Skeletal muscle satellite cell (primary cell): ENCODE results near the gene MYO3B.

Experiments
- H3K27me3 ChIP-seq: 2 replicates; pipeline ENCODE4 v1.7.0; 2013; ENCODE audit warnings: low read length; ENCODE audit not compliant: control insufficient read depth, insufficient read depth
- H3K36me3 ChIP-seq: 2 replicates; pipeline ENCODE4 v1.7.0; 2013; ENCODE audit warnings: mild to moderate bottlenecking, control low read depth, low read length; ENCODE audit not compliant: insufficient read depth
- H3K4me1 ChIP-seq: 2 replicates; pipeline ENCODE4 v1.7.0; 2013; ENCODE audit warnings: low read length; ENCODE audit not compliant: control insufficient read depth, insufficient read depth
- H3K4me2 ChIP-seq: 2 replicates; pipeline ENCODE4 v1.7.0; 2013; ENCODE audit warnings: mild to moderate bottlenecking, low read length
- H3K4me3 ChIP-seq: 2 replicates; pipeline ENCODE4 v1.7.0; 2013; ENCODE audit warnings: low read length
- H3K9ac ChIP-seq: 2 replicates; pipeline ENCODE4 v1.7.0; 2013; ENCODE audit warnings: mild to moderate bottlenecking, low read depth, low read length, moderate library complexity
- H3K9me3 ChIP-seq: replicated peaks from 2 replicates; pipeline ENCODE4 v1.7.0; 2013; ENCODE audit warnings: mild to moderate bottlenecking, control low read depth, low read length

MYO3B gene

GRCh38 chr2:170369228-170369627, 191.3 kb downstream of the MYO3B start:
- H3K36me3 ChIP-seq = no peaks in the 10 kb centered on the region
- no peak overlapping the region for H3K4me3 ChIP-seq
- H3K9ac ChIP-seq = no peak overlapping the region
- H3K27me3 ChIP-seq = peaks cover 66% of the 10 kb centered on the region
- no peaks in the 10 kb centered on the region for H3K9me3 ChIP-seq
- no peaks in the 10 kb centered on the region for H3K4me1 ChIP-seq
- no peak overlapping the region for H3K4me2 ChIP-seq

GRCh38 chr2:170369894-170370293, 191.9 kb downstream of the MYO3B start:
- H3K27me3 ChIP-seq = peaks cover 66% of the 10 kb centered on the region
- H3K9ac ChIP-seq = no peak overlapping the region
- no peaks in the 10 kb centered on the region for H3K9me3 ChIP-seq
- H3K4me2 ChIP-seq = no peak overlapping the region
- no peak overlapping the region for H3K4me3 ChIP-seq
- H3K4me1 ChIP-seq = no peaks in the 10 kb centered on the region
- no peaks in the 10 kb centered on the region for H3K36me3 ChIP-seq

- H3K27me3 ChIP-seq = peaks cover 63% of the 10 kb centered on the region
- no peaks in the 10 kb centered on the region for H3K9me3 ChIP-seq
- H3K9ac ChIP-seq = no peak overlapping the region
- H3K4me1 ChIP-seq = no peaks in the 10 kb centered on the region
- H3K36me3 ChIP-seq = no peaks in the 10 kb centered on the region
- no peak overlapping the region for H3K4me2 ChIP-seq
- no peak overlapping the region for H3K4me3 ChIP-seq
Observed at GRCh38 chr2:170371231-170371998, 193.5 kb downstream of the MYO3B start.

GRCh38 chr2:170375192-170375591, 197.2 kb downstream of the MYO3B start:
- Histone ChIP-seq H3K4me3 (no peak overlapping the region), H3K4me1 (no peaks in the 10 kb centered on the region), H3K4me2 (no peak overlapping the region), H3K27me3 (peaks cover 58% of the 10 kb centered on the region), H3K9ac (no peak overlapping the region), H3K9me3 (no peaks in the 10 kb centered on the region), H3K36me3 (no peaks in the 10 kb centered on the region)

- Histone ChIP-seq H3K4me2 (no peak overlapping the region), H3K4me1 (no peaks in the 10 kb centered on the region), H3K9me3 (no peaks in the 10 kb centered on the region), H3K4me3 (no peak overlapping the region), H3K36me3 (no peaks in the 10 kb centered on the region), H3K9ac (no peak overlapping the region), H3K27me3 (peaks cover 58% of the 10 kb centered on the region)
Observed at GRCh38 chr2:170377500-170378207, 199.7 kb downstream of the MYO3B start.

GRCh38 chr2:170380267-170380666, 202.3 kb downstream of the MYO3B start:
- Histone ChIP-seq H3K27me3 (peaks cover 37% of the 10 kb centered on the region), H3K4me3 (no peak overlapping the region), H3K36me3 (no peaks in the 10 kb centered on the region), H3K4me1 (no peaks in the 10 kb centered on the region), H3K4me2 (no peak overlapping the region), H3K9me3 (no peaks in the 10 kb centered on the region), H3K9ac (no peak overlapping the region)

DNA sequence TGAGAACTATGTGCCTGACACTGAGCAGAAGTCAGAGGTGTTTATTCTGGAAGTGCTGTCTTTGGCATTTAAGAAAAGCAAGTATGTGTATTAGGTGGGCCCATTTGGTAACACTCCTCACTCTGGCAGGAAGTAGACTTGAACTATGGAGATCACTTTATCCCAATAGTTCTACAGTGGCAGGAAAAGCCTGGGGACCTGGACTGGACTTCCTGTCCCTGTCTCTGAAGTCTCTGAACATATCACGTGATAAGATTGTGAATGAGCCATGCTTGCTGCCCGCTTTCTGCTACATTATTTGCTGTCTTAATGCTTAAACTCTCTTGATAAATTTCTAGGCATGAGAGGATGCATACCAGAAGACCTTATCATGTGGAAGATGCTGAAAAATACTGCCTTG, 203.7 kb downstream of the MYO3B start:
- Histone ChIP-seq H3K4me3 (no peak overlapping the region), H3K27me3 (peaks cover 38% of the 10 kb centered on the region), H3K4me2 (no peak overlapping the region), H3K4me1 (no peaks in the 10 kb centered on the region), H3K9ac (no peak overlapping the region), H3K36me3 (no peaks in the 10 kb centered on the region), H3K9me3 (no peaks in the 10 kb centered on the region)

DNA sequence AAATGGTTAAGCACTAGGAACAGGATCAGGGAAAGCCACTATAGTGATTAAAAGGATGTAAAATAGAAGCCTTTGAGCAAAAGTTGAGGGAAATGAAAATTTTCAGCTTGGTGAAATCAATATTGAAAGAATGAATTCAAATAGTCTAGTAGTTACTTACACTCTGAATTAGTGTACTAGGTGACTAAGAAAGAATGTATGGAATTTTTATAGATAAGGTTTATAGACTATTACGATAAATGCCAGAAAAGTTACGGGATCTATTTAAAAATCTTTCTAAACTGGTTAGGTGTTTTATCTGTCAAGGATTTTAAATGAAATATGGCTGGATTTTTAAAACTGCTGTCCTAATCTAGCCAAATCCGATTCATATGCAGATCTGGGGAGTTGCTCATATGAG, 208.6 kb downstream of the MYO3B start:
- H3K4me3 ChIP-seq = no peak overlapping the region
- no peak overlapping the region for H3K4me2 ChIP-seq
- H3K36me3 ChIP-seq = no peaks in the 10 kb centered on the region
- no peaks in the 10 kb centered on the region for H3K4me1 ChIP-seq
- no peak overlapping the region for H3K9ac ChIP-seq
- no peaks in the 10 kb centered on the region for H3K9me3 ChIP-seq
- peaks cover 42% of the 10 kb centered on the region for H3K27me3 ChIP-seq

DNA sequence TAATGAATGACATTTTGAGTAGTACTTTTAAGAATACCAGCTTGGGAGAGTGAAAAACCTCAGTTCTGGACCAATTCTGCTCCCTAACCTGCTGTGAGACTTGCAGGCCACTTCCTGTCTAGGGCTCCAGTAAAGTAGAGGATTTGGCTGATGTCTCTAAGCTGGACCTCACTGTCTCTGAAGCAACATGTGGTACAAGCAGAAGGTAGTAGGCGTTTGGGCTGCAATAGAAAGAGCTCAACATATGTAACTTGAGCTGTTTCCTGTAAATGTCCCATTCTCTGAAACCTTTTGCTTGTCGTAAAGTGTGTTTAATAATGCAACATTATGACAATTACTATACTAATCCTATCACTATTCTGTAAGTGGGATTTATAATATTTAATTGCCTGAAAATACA, 213.1 kb downstream of the MYO3B start:
- H3K9me3 ChIP-seq = no peaks in the 10 kb centered on the region
- H3K4me2 ChIP-seq = no peak overlapping the region
- no peak overlapping the region for H3K9ac ChIP-seq
- peaks cover 61% of the 10 kb centered on the region for H3K27me3 ChIP-seq
- no peak overlapping the region for H3K4me3 ChIP-seq
- no peaks in the 10 kb centered on the region for H3K4me1 ChIP-seq
- no peaks in the 10 kb centered on the region for H3K36me3 ChIP-seq

DNA sequence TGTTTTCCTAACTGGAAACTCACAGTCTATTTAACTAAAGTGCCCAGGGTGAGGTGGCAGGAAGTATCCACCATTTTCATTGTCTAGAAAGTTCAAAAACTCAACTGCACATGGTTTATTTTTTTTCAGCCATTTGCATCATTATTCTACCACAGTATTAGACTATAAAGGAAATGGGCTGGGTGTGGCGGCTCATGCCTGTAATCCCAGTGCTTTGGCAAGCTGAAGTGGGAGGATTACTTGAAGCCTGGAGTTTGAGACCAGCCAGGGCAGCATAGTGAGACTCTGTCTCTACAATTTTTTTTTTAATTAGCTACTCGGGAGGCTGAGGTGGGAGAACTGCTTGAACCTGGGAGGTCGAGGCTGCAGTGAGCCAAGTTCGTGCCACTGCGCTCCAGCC, 213.8 kb downstream of the MYO3B start:
- Histone ChIP-seq H3K4me3 (no peak overlapping the region), H3K36me3 (no peaks in the 10 kb centered on the region), H3K9me3 (no peaks in the 10 kb centered on the region), H3K4me1 (no peaks in the 10 kb centered on the region), H3K27me3 (peaks cover 64% of the 10 kb centered on the region), H3K9ac (no peak overlapping the region), H3K4me2 (no peak overlapping the region)

GRCh38 chr2:170393861-170394498, 216.0 kb downstream of the MYO3B start:
- H3K4me2 ChIP-seq = no peak overlapping the region
- peaks cover 53% of the 10 kb centered on the region for H3K27me3 ChIP-seq
- no peaks in the 10 kb centered on the region for H3K4me1 ChIP-seq
- no peaks in the 10 kb centered on the region for H3K36me3 ChIP-seq
- no peak overlapping the region for H3K9ac ChIP-seq
- no peak overlapping the region for H3K4me3 ChIP-seq
- H3K9me3 ChIP-seq = no peaks in the 10 kb centered on the region
